ENCODE results near the gene TEX52. TPM values are rescaled to one million over a fixed set of nuclear protein-coding genes. Genes with fewer than 3 reads are reported as not detected.
A peak's percentile ranks its signal among the peaks of the same experiment; 100 is the strongest.

The TEX52 gene
- total RNA-seq, 4 donors from 2014 or later: not detected

GRCh38 chr12:2801044-2801783, 55.6 kb downstream of the TEX52 start:
- Histone ChIP-seq H3K9me3 (no peaks in the 10 kb centered on the region), H3K4me1 (peaks cover 0 to 65% (median 11%) of the 10 kb centered on the region in 3 donors), H3K36me3 (peaks cover 0 to 91% of the 10 kb centered on the region in 2 donors), H3K4me3 (no peak overlapping the region), H3K27me3 (no peaks in the 10 kb centered on the region), H3K27ac (peak overlapping the region in 1 of 4 donors; percentile 24)
- ATAC-seq: no peak
- WGBS, 2 donors (ENCODE audit: low coverage in 1 of 2): 45 to 83% methylated on average over 4 to 6 of the region's 16 CpGs
- TF ChIP-seq EP300 (IDR thresholded peaks at IDR 0.05) (no peak), POLR2A (IDR thresholded peaks at IDR 0.05) (no peak), CTCF (IDR thresholded peaks at IDR 0.05) (no peak)

- peaks cover 0 to 84% of the 10 kb centered on the region in 2 donors for H3K36me3 ChIP-seq
- no peaks in the 10 kb centered on the region for H3K9me3 ChIP-seq
- TF ChIP-seq POLR2A (IDR thresholded peaks at IDR 0.05) (no peak), CTCF (IDR thresholded peaks at IDR 0.05) (no peak), EP300 (IDR thresholded peaks at IDR 0.05) (no peak), POLR2AphosphoS5 (IDR thresholded peaks at IDR 0.05) (no peak)
- H3K27ac ChIP-seq: no peak overlapping the region
- WGBS, 2 donors (ENCODE audit: low coverage in 1 of 2): 100% methylated on average over 1 of the region's 3 CpGs; no CpG with 5 or more reads in 1 of the 2 donors
- ATAC-seq: no peak
- H3K4me3 ChIP-seq: no peak overlapping the region
- H3K4me1 ChIP-seq: peaks cover 0 to 65% (median 13%) of the 10 kb centered on the region in 3 donors
- no peaks in the 10 kb centered on the region for H3K27me3 ChIP-seq
These were observed 56.7 kb downstream of the TEX52 start for GRCh38 chr12:2800046-2800570.

Other genes with a start within 250 kb of the TEX52 start
- gene FKBP4, start 62.1 kb downstream of the TEX52 start, total RNA-seq: 10 to 100 TPM; 34.7 to 47.0 (median 41.1) TPM
- 10 to 100 TPM; 11.9 to 29.0 (median 22.1) TPM for gene ITFG2, start 44.4 kb downstream of the TEX52 start, total RNA-seq
- gene NRIP2, start 22.0 kb downstream of the TEX52 start, total RNA-seq: 1 to 10 TPM; 1.4 to 5.7 (median 1.9) TPM
- 1 to 10 TPM in 2 of 4 donors, not detected in 2; 1.3 to 1.7 TPM for gene FOXM1, start 20.1 kb upstream of the TEX52 start, total RNA-seq
- 10 to 100 TPM in 2 of 4 donors, 1 to 10 TPM in 2; 8.2 to 12.5 (median 9.5) TPM for gene RHNO1, start 20.2 kb upstream of the TEX52 start, total RNA-seq
- gene TULP3, start 33.9 kb upstream of the TEX52 start, total RNA-seq: 10 to 100 TPM; 25.2 to 41.4 (median 25.7) TPM
- gene TEAD4, start 102.4 kb upstream of the TEX52 start, total RNA-seq: 10 to 100 TPM in 3 of 4 donors, 1 to 10 TPM in 1; 4.7 to 26.7 (median 25.0) TPM
- gene TSPAN9, start 220.3 kb upstream of the TEX52 start, total RNA-seq: 10 to 100 TPM; 19.5 to 30.2 (median 26.0) TPM

Measured in gastroesophageal sphincter (tissue), 4 donors.